MCF 10A (cell line): ENCODE data around the gene CHD9. TPM values are rescaled to one million over a fixed set of nuclear protein-coding genes. Genes with fewer than 3 reads are reported as not detected.

Source experiments
- BruUV-seq: library from RNA; stranded (reverse); fragments of 400-500 nt; replicated peaks from 2 replicates; lab custom pipeline; 2021; lab: Mats Ljungman, UMichigan
- CTCF ChIA-PET: fragments of 300-600 bp; sonication (Branson Sonifier 250); formaldehyde crosslinking; extraction: SDS; loops from one replicate; lab custom pipeline; 2021; ENCODE audit warnings: antibody characterized with exemption, inconsistent platforms; lab: Yijun Ruan, JAX
- POLR2A ChIA-PET: fragments of 300-600, 350-650 bp; sonication (Branson Sonifier 250); formaldehyde crosslinking; extraction: SDS; loops from one replicate; lab custom pipeline; 2020; ENCODE audit warnings: antibody characterized with exemption, inconsistent platforms; lab: Yijun Ruan, JAX
- DNase-seq: peaks from one replicate; pipeline ENCODE4 v3.0.0-alpha.2; 2018; ENCODE audit not compliant: unreplicated experiment
- H3K27ac Mint-ChIP-seq: one replicate; pipeline ENCODE4 v1.8.0; 2022; ENCODE audit warnings: mild to moderate bottlenecking, low read depth, mixed read lengths; ENCODE audit not compliant: unreplicated experiment
- H3K27me3 Mint-ChIP-seq: one replicate; pipeline ENCODE4 v1.8.0; 2022; ENCODE audit warnings: mixed read lengths; ENCODE audit not compliant: insufficient read depth, unreplicated experiment
- H3K36me3 Mint-ChIP-seq: one replicate; pipeline ENCODE4 v1.8.0; 2022; ENCODE audit warnings: mild to moderate bottlenecking, moderate library complexity, mixed read lengths; ENCODE audit not compliant: insufficient read depth, unreplicated experiment
- H3K4me1 Mint-ChIP-seq: one replicate; pipeline ENCODE4 v1.8.0; 2022; ENCODE audit warnings: mixed read lengths; ENCODE audit not compliant: insufficient read depth, unreplicated experiment
- H3K4me3 Mint-ChIP-seq: one replicate; pipeline ENCODE4 v1.8.0; 2022; ENCODE audit warnings: mild to moderate bottlenecking, moderate library complexity, mixed read lengths; ENCODE audit not compliant: unreplicated experiment
- H3K9me3 Mint-ChIP-seq: one replicate; pipeline ENCODE4 v1.8.0; 2022; ENCODE audit warnings: mixed read lengths; ENCODE audit not compliant: unreplicated experiment
- intact Hi-C: fragments of 100-400 bp; cut with micrococcal nuclease; formaldehyde crosslinking; loops from 2 replicates; pipeline ENCODE4 v1.14.1; 2022
- total RNA-seq: library from RNA; stranded (reverse); gene quantifications from 2 replicates; pipeline ENCODE4 v1.2.3, GENCODE V29; 2022
- TF ChIP-seq, protein P1 (sequence below): fragments of 200-600 bp; IDR thresholded peaks from one replicate; pipeline ENCODE4 v1.8.0; 2022; ENCODE audit warnings: antibody characterized with exemption, mild to moderate bottlenecking; ENCODE audit not compliant: unreplicated experiment

Gene CHD9
- total RNA-seq, 1 experiment from 2014 or later, result 62.8 TPM

DNA sequence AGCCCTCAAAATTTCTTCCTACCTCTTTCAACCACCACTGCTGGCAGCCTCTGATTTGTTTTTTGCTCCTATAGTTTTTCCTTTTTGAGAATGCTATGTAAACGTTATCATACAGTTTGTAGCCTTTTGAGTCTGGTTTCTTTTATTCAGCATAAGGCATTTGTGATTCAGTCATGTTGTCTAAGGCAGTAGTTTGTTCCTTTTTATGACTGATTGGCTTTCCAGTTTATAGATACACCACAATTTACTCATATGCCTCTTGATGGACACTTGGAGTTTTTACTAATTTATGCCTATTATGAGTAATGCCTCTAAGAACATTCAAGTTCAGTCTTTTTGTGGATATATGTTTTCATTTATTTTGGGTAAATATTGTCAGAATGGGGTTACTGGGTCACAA is 136.6 kb downstream of the CHD9 start:
- H3K27me3 Mint-ChIP-seq, result no peaks in the 10 kb centered on the region
- TF ChIP-seq, protein P1, sequence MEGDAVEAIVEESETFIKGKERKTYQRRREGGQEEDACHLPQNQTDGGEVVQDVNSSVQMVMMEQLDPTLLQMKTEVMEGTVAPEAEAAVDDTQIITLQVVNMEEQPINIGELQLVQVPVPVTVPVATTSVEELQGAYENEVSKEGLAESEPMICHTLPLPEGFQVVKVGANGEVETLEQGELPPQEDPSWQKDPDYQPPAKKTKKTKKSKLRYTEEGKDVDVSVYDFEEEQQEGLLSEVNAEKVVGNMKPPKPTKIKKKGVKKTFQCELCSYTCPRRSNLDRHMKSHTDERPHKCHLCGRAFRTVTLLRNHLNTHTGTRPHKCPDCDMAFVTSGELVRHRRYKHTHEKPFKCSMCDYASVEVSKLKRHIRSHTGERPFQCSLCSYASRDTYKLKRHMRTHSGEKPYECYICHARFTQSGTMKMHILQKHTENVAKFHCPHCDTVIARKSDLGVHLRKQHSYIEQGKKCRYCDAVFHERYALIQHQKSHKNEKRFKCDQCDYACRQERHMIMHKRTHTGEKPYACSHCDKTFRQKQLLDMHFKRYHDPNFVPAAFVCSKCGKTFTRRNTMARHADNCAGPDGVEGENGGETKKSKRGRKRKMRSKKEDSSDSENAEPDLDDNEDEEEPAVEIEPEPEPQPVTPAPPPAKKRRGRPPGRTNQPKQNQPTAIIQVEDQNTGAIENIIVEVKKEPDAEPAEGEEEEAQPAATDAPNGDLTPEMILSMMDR, result no peak
- ChIA-PET POLR2A (interaction anchor here (2.0 kb wide), 1 partner anchor 16 kb away, joined by 7 read pairs; no protein-coding TSS in a partner anchor), CTCF (no interaction called here)
- H3K9me3 Mint-ChIP-seq, result no peaks in the 10 kb centered on the region
- H3K4me1 Mint-ChIP-seq, result peaks cover 8% of the 10 kb centered on the region
- intact Hi-C loops, result no loop called here
- no peak for DNase-seq
- H3K36me3 Mint-ChIP-seq, result peaks cover 12% of the 10 kb centered on the region
- BruUV-seq, result no TSS peak
- H3K27ac Mint-ChIP-seq, result no peak overlapping the region
- H3K4me3 Mint-ChIP-seq, result no peak overlapping the region

DNA sequence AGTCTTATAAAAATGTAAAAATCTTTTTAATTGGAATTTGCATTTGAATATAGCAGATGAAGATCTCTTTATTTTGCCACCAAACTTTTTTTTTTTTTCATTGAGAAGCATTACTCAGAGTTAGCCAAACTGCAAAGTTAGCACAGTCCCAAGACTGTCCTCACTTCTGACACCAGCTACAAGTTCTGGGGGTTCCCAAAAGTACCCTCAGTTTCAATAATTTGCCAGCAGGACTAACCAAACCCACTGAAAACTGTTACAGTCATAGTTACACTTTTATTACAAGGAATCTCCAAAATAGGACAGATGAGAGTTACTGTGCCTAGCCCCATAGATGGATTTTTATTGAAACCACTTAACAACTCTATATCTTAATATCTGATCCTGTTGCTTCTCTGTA is 144.1 kb downstream of the CHD9 start:
- Mint-ChIP-seq H3K4me3 (no peak overlapping the region), H3K9me3 (no peaks in the 10 kb centered on the region), H3K27me3 (no peaks in the 10 kb centered on the region), H3K36me3 (peaks cover 14% of the 10 kb centered on the region), H3K27ac (no peak overlapping the region), H3K4me1 (peaks cover 6% of the 10 kb centered on the region)
- no peak for DNase-seq
- POLR2A ChIA-PET, result interaction anchor here (0.5 to 0.9 kb wide), 2 partner anchors 8 to 23 kb away, joined by 3 read pairs; no protein-coding TSS in a partner anchor
- TF ChIP-seq, protein P1, result no peak
- CTCF ChIA-PET, result no interaction called here
- intact Hi-C loops, result no loop called here
- BruUV-seq, result no TSS peak

DNA sequence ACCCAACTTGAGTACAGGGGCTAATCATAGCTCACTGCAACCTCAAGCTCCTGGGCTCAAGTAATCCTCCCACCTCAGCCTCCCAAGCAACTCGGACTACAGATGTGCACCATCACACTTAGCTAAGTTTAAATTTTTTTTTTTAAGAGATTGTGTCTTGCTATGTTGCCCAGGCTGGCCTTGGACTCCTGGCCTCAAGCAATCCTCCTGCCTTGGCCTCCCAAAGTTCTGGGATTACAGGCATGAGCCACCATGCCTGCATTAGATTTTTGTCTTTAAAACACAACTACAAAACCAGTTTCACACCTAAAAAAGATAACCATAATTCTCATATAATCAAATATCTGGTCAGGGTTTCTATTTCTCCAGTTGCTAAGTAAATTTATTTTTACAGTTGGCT is 147.1 kb downstream of the CHD9 start:
- Mint-ChIP-seq H3K36me3 (peaks cover 14% of the 10 kb centered on the region), H3K27me3 (no peaks in the 10 kb centered on the region), H3K4me1 (peaks cover 12% of the 10 kb centered on the region), H3K4me3 (no peak overlapping the region), H3K27ac (no peak overlapping the region), H3K9me3 (no peaks in the 10 kb centered on the region)
- CTCF ChIA-PET, result no interaction called here
- no TSS peak for BruUV-seq
- intact Hi-C loops, result no loop called here
- no peak for DNase-seq
- TF ChIP-seq, protein P1, result no peak
- POLR2A ChIA-PET, result interaction anchor here (0.6 to 1.2 kb wide), 3 partner anchors 44 to 147 kb away, joined by 3 to 4 read pairs (median 3); partner anchors contain the start of gene CHD9

DNA sequence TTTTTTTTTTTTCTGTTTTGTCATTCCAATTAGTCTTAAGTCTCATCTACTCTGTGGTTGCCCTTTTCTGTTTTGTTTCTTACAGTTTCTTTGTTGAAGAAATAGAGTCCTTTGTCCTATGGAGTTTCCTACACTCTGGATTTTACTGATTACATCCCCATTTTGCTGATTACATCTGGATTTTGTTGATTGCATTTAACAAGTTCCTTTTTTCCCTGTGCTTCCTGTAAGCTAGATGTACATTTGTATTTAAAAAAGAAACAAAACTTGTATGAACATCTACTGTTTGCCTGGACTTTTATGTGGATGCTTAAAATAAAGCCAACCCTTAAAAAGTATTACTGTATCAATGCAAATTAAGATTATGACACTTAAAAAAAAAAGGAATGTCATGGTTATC is 147.6 kb downstream of the CHD9 start:
- CTCF ChIA-PET, result no interaction called here
- Mint-ChIP-seq H3K4me3 (no peak overlapping the region), H3K36me3 (peaks cover 14% of the 10 kb centered on the region), H3K9me3 (no peaks in the 10 kb centered on the region), H3K4me1 (peaks cover 13% of the 10 kb centered on the region), H3K27ac (no peak overlapping the region), H3K27me3 (no peaks in the 10 kb centered on the region)
- TF ChIP-seq, protein P1, result no peak
- BruUV-seq, result no TSS peak
- POLR2A ChIA-PET, result interaction anchor here (0.6 to 1.0 kb wide), 3 partner anchors 27 to 159 kb away, joined by 3 to 4 read pairs (median 3); no protein-coding TSS in a partner anchor
- intact Hi-C loops, result no loop called here
- no peak for DNase-seq
